Breast epithelium (tissue), 4 donors: ENCODE results near the gene GRIA4. TPM values are rescaled to one million over a fixed set of nuclear protein-coding genes. Genes with fewer than 3 reads are reported as not detected.

ENCODE experiments used
- DNase-seq, 2 donors: peaks; one replicate each; pipeline ENCODE4 v3.0.0-alpha.2; 2019; ENCODE audit warnings: low spot score in 2 of 2
- H3K27ac ChIP-seq, 2 donors: fragments of 200-600 bp; sonication (generic) in 1 of 2; one replicate each; pipeline ENCODE4 v1.5.1; 2016 to 2019; ENCODE audit warnings: mild to moderate bottlenecking in 1 of 2
- H3K27me3 ChIP-seq, 2 donors: fragments of 200-600 bp; sonication (generic) in 1 of 2; one replicate each; pipeline versions ENCODE4 v1.5.1 to v1.6.0; 2017 to 2019; ENCODE audit warnings: control low read depth in 1 of 2, mild to moderate bottlenecking in 1 of 2
- H3K36me3 ChIP-seq: fragments of 200-600 bp; one replicate; pipeline ENCODE4 v1.5.1; 2019
- H3K4me1 ChIP-seq, 2 donors: fragments of 200-600 bp; sonication (generic); one replicate each; pipeline ENCODE4 v1.5.1; 2016 to 2019; ENCODE audit warnings: control low read depth in 1 of 2
- H3K4me3 ChIP-seq, 3 donors: fragments of 200-600 bp; sonication (generic); 1 replicate in 2 of 3; 2 replicates in 1 of 3; pipeline ENCODE4 v1.5.1; 2016 to 2019; ENCODE audit warnings: mild to moderate bottlenecking in 3 of 3, moderate library complexity in 2 of 3
- H3K9me3 ChIP-seq, 2 donors: fragments of 200-600 bp; sonication (generic) in 1 of 2; one replicate each; pipeline ENCODE4 v1.5.1; 2016 to 2019; ENCODE audit warnings: control low read depth in 1 of 2
- CTCF ChIP-seq, 3 donors: fragments of 450-650 bp; IDR thresholded peaks; one replicate each; pipeline ENCODE4 v1.5.1; 2016 to 2017; ENCODE audit warnings: antibody characterized with exemption in 3 of 3, mild to moderate bottlenecking in 3 of 3, moderate library complexity in 3 of 3
- POLR2A ChIP-seq: fragments of 450-650 bp; IDR thresholded peaks from one replicate; pipeline ENCODE4 v1.6.1; 2016; ENCODE audit warnings: antibody characterized with exemption, mild to moderate bottlenecking, moderate library complexity
- POLR2AphosphoS5 ChIP-seq, 3 donors: sonication (generic); formaldehyde crosslinking; IDR thresholded peaks; one replicate each; pipeline ENCODE4 v1.6.1; 2017; ENCODE audit warnings: antibody characterized with exemption in 3 of 3
- intact Hi-C: fragments of 100-400 bp; cut with DNase I; formaldehyde crosslinking; loops from one replicate; pipeline ENCODE4 v1.15.1; 2023; ENCODE audit warnings: low total_unique reads
- total RNA-seq, 3 donors: library from RNA; depleted of rRNA; stranded (reverse); fragments of >200 nt; gene quantifications; one replicate each; pipeline ENCODE4 v1.1.0, GENCODE V29; 2016

GRIA4 gene
- total RNA-seq, 3 donors from 2014 or later = 14.1 to 27.7 TPM; not detected in 1

DNA sequence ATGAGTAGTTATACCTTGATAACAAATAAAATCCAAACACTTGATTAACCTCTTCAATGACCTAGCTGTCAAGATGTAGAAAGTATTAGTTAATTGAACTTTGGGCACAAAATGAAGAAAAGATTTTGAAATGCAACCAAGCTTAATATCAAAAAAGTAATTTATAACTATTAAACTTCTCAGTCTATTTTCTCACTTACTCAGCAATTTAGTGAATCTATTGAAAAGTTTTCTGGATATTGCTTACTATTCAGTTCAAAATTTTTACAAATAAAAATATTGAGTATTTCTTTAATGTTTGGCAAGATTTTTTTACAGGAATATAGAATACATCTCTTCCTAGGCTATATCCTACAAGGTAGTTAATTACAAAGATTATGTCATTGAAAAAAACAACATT lies 192.5 kb downstream of the GRIA4 start:
- Histone ChIP-seq H3K4me3 (no peak overlapping the region), H3K4me1 (no peaks in the 10 kb centered on the region), H3K9me3 (no peaks in the 10 kb centered on the region), H3K27me3 (no peaks in the 10 kb centered on the region), H3K27ac (no peak overlapping the region), H3K36me3 (no peaks in the 10 kb centered on the region)
- intact Hi-C loops = loop anchor here (5.0 kb wide), 1 partner anchor 1115 kb away; no protein-coding TSS in a partner anchor
- TF ChIP-seq POLR2AphosphoS5 (IDR thresholded peaks at IDR 0.05) (no peak), POLR2A (no peak), CTCF (IDR thresholded peaks at IDR 0.05) (no peak)
- no peak for DNase-seq

DNA sequence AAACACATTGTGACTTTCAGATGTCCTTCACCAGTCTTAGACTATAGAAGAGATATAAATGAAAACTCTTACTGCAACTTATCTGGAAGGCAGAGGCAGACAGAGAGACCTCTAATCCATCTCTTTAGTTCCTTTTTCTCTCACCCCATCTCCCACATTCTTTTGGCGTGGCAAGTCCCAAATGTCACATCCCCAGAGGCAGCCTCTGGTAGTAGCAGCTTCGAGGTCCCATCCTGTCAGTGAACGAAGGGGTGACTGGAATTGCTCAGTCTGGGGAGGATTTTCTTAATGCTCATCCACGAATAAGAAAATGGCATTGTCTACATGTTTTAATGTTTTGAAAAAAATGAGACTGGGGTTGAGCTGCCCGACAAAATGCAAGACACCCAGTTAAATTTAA lies 201.4 kb downstream of the GRIA4 start:
- intact Hi-C loops = no loop called here
- no peak for DNase-seq
- Histone ChIP-seq H3K27ac (no peak overlapping the region), H3K9me3 (no peaks in the 10 kb centered on the region), H3K4me1 (no peaks in the 10 kb centered on the region), H3K27me3 (no peaks in the 10 kb centered on the region), H3K4me3 (no peak overlapping the region), H3K36me3 (no peaks in the 10 kb centered on the region)
- no peak for TF ChIP-seq POLR2A
- TF ChIP-seq POLR2AphosphoS5 (IDR thresholded peaks at IDR 0.05) = no peak
- no peak for TF ChIP-seq CTCF (IDR thresholded peaks at IDR 0.05)

- no peak overlapping the region for H3K4me3 ChIP-seq
- no peaks in the 10 kb centered on the region for H3K9me3 ChIP-seq
- DNase-seq = no peak
- H3K27ac ChIP-seq = no peak overlapping the region
- H3K27me3 ChIP-seq = no peaks in the 10 kb centered on the region
- no peaks in the 10 kb centered on the region for H3K4me1 ChIP-seq
- intact Hi-C loops = no loop called here
- no peaks in the 10 kb centered on the region for H3K36me3 ChIP-seq
- TF ChIP-seq POLR2AphosphoS5 (IDR thresholded peaks at IDR 0.05) (no peak), CTCF (IDR thresholded peaks at IDR 0.05) (no peak), POLR2A (no peak)
Observed at GRCh38 chr11:105821372-105821771, 211.5 kb downstream of the GRIA4 start.

GRCh38 chr11:105821781-105822180 lies 211.9 kb downstream of the GRIA4 start:
- H3K9me3 ChIP-seq = no peaks in the 10 kb centered on the region
- H3K4me1 ChIP-seq = no peaks in the 10 kb centered on the region
- H3K36me3 ChIP-seq = no peaks in the 10 kb centered on the region
- TF ChIP-seq CTCF (IDR thresholded peaks at IDR 0.05) (no peak), POLR2A (no peak), POLR2AphosphoS5 (IDR thresholded peaks at IDR 0.05) (no peak)
- H3K4me3 ChIP-seq = no peak overlapping the region
- DNase-seq = no peak
- intact Hi-C loops = no loop called here
- H3K27ac ChIP-seq = no peak overlapping the region
- no peaks in the 10 kb centered on the region for H3K27me3 ChIP-seq

- H3K36me3 ChIP-seq = no peaks in the 10 kb centered on the region
- no peak overlapping the region for H3K27ac ChIP-seq
- no peak overlapping the region for H3K4me3 ChIP-seq
- no peaks in the 10 kb centered on the region for H3K27me3 ChIP-seq
- TF ChIP-seq POLR2A (no peak), POLR2AphosphoS5 (IDR thresholded peaks at IDR 0.05) (no peak), CTCF (IDR thresholded peaks at IDR 0.05) (no peak)
- DNase-seq = no peak
- H3K9me3 ChIP-seq = no peaks in the 10 kb centered on the region
- intact Hi-C loops = no loop called here
- no peaks in the 10 kb centered on the region for H3K4me1 ChIP-seq
Observed at GRCh38 chr11:105823495-105824033, 213.7 kb downstream of the GRIA4 start.
